ENCODE data around the gene GGNBP2. TPM values are rescaled to one million over a fixed set of nuclear protein-coding genes. Genes with fewer than 3 reads are reported as not detected.

GGNBP2 gene
- total and polyA plus RNA-seq, 2 of the 8 experiments (the other 6 are each of a cell fraction or from before 2014, with no cell fraction given) = 29.2 to 35.8 TPM

- no peak overlapping the region for H3K14ac ChIP-seq (ENCODE audit: insufficient read length)
- ChIA-PET POLR2A (ENCODE audit: partially characterized antibody) (interaction anchor here (0.8 kb wide), 1 partner anchor 48 kb away, joined by 3 read pairs; no protein-coding TSS in a partner anchor), CTCF (ENCODE audit: partially characterized antibody) (no interaction called here)
- no peak overlapping the region for H4K5ac ChIP-seq (ENCODE audit: insufficient read length, low read depth, low read length)
- H3K36me3 ChIP-seq (ENCODE audit: control insufficient read depth in 2 of 4, insufficient read depth in 4 of 4, low read length in 3 of 4) = peaks cover 0 to 26% (median 18%) of the 10 kb centered on the region in 4 experiments; a peak in 6 of 8 replicates
- H3K4me2 ChIP-seq (ENCODE audit: insufficient read depth in 1 of 2, low read depth in 2 of 2, low read length in 2 of 2) = no peak overlapping the region
- H3K4ac ChIP-seq (replicated peaks; ENCODE audit: insufficient read length, low read depth, low read length) = no peak overlapping the region
- no peak overlapping the region for H2BK120ac ChIP-seq (replicated peaks; ENCODE audit: low read depth, low read length)
- H4K20me1 ChIP-seq (replicated peaks in 1 of 2; ENCODE audit: control insufficient read depth in 1 of 2, insufficient read depth in 2 of 2, low read length in 2 of 2) = peaks cover 0 to 2% of the 10 kb centered on the region in 2 experiments
- no peak overlapping the region for H3K27ac ChIP-seq (ENCODE audit: low read depth, low read length)
- no peak overlapping the region for H2BK20ac ChIP-seq (ENCODE audit: low read length)
- FAIRE-seq (no peak), DNase-seq (ENCODE audit: low read depth in 1 of 2, low spot score in 2 of 2) (no peak)
- no peak overlapping the region for H2AFZ ChIP-seq (ENCODE audit: low read length)
- H2BK15ac ChIP-seq (ENCODE audit: low read length) = no peak overlapping the region
- H3K18ac ChIP-seq (ENCODE audit: extremely low read depth, low read length) = no peak overlapping the region
- no peak overlapping the region for H4K8ac ChIP-seq (ENCODE audit: extremely low read depth, insufficient read depth, low read length)
- no peak overlapping the region for H4K91ac ChIP-seq (replicated peaks; ENCODE audit: insufficient read length, low read length)
- H3K79me2 ChIP-seq (ENCODE audit: control insufficient read depth in 1 of 2, insufficient read depth in 2 of 2, low read length in 2 of 2) = peaks cover 0 to 1% of the 10 kb centered on the region in 2 experiments; a peak in 1 of 4 replicates
- TF ChIP-seq POU5F1 (IDR thresholded peaks at IDR 0.05; ENCODE audit: low read depth, low read length) (no peak), KDM5A (IDR thresholded peaks at IDR 0.05; ENCODE audit: low read length) (no peak)
- peaks cover 2% of the 10 kb centered on the region for H3K79me1 ChIP-seq (ENCODE audit: low read depth, low read length)
- H3K23me2 ChIP-seq (ENCODE audit: low read depth, low read length) = no peaks in the 10 kb centered on the region
- H3K56ac ChIP-seq (replicated peaks; ENCODE audit: insufficient read length, low read depth, low read length) = no peak overlapping the region
- H3K27me3 ChIP-seq (replicated peaks in 1 of 4; ENCODE audit: control insufficient read depth in 3 of 4, extremely low read depth in 1 of 4, insufficient read depth in 3 of 4, low read length in 3 of 4) = no peaks in the 10 kb centered on the region
- no peaks in the 10 kb centered on the region for H3K4me1 ChIP-seq (replicated peaks in 1 of 4; ENCODE audit: control insufficient read depth in 3 of 4, insufficient read depth in 4 of 4, low read length in 3 of 4)
- no peak overlapping the region for H3K23ac ChIP-seq (ENCODE audit: insufficient read length)
- no peak overlapping the region for H2BK5ac ChIP-seq (ENCODE audit: low read depth, low read length)
- WGBS, 2 experiments (ENCODE audit: extremely low coverage in 1 of 2, insufficient coverage in 1 of 2, insufficient read length in 1 of 2, insufficient replicate concordance in 2 of 2, low coverage in 1 of 2, low lambda C conversion rate in 2 of 2, missing lambda C conversion rate in 1 of 2) = 93% methylated on average over 12 of the region's 12 CpGs; no CpG with 5 or more reads in 1 of the 2 experiments
- no peak overlapping the region for H2BK12ac ChIP-seq (ENCODE audit: low read depth, low read length)
- no peaks in the 10 kb centered on the region for H3K9me3 ChIP-seq (ENCODE audit: insufficient read depth in 2 of 2, low read depth in 1 of 2, low read length in 1 of 2)
- no peak overlapping the region for H3K9ac ChIP-seq (replicated peaks in 1 of 4; ENCODE audit: extremely low read depth in 1 of 4, low read depth in 3 of 4, low read length in 3 of 4)
- no peak overlapping the region for H3K4me3 ChIP-seq (ENCODE audit: extremely low read depth in 1 of 4, insufficient read depth in 2 of 4, low read depth in 3 of 4, low read length in 4 of 4)
- no peak overlapping the region for H2AK5ac ChIP-seq (ENCODE audit: low read depth, low read length)
These were observed 30.3 kb downstream of the GGNBP2 start for GRCh38 chr17:36575028-36575427.
